K562 (cell line): ENCODE data around the gene HMCN1. TPM values are rescaled to one million over a fixed set of nuclear protein-coding genes. Genes with fewer than 3 reads are reported as not detected.

ENCODE experiments used
- NFIC ChIP-seq: fragments of 450-650 bp; IDR thresholded peaks from 2 replicates; pipeline ENCODE4 v1.6.1; 2017; ENCODE audit warnings: mild to moderate bottlenecking, inconsistent platforms
- PCBP1 ChIP-seq: fragments of 200-400 bp; formaldehyde crosslinking; IDR thresholded peaks from 2 replicates; pipeline ENCODE4 v1.6.1; 2018; ENCODE audit warnings: mild to moderate bottlenecking, low read depth, low read length; ENCODE audit not compliant: poor library complexity, severe bottlenecking
- SRSF7 ChIP-seq: fragments of 200-400 bp; formaldehyde crosslinking; optimal IDR thresholded peaks from 2 replicates; pipeline ENCODE3; 2017; ENCODE audit warnings: mild to moderate bottlenecking, low read depth, low read length
- TFAM ChIP-seq: fragments of 250-450 bp; sonication (Bioruptor Pico); conservative IDR thresholded peaks from 2 replicates; pipeline ENCODE4 v1.5.0; 2021; ENCODE audit warnings: mild to moderate bottlenecking, moderate library complexity
- YY1 ChIP-seq, 3 experiments: IDR thresholded peaks; 2 replicates each; pipeline ENCODE4 v1.6.1; 2011; ENCODE audit warnings: low read length in 2 of 3, mild to moderate bottlenecking in 2 of 3, moderate library complexity in 2 of 3, borderline replicate concordance in 1 of 3, control low read depth in 1 of 3, low read depth in 1 of 3; ENCODE audit not compliant: insufficient read depth in 3 of 3, insufficient replicate concordance in 2 of 3, control insufficient read depth in 1 of 3, insufficient read length in 1 of 3; ENCODE audit errors: extremely low read depth in 1 of 3
- ZBTB5 ChIP-seq: fragments of 450-650 bp; IDR thresholded peaks from 2 replicates; pipeline ENCODE4 v1.6.1; 2017; ENCODE audit warnings: antibody characterized with exemption
- ZNF197 ChIP-seq: fragments of 200-800 bp; sonication (Bioruptor generic); IDR thresholded peaks from 2 replicates; pipeline ENCODE4 v1.6.1; 2016; ENCODE audit warnings: low read depth, missing genetic modification characterization, missing compliant biosample characterization
- ZNF311 ChIP-seq: fragments of 250-450 bp; sonication (Bioruptor Pico); IDR thresholded peaks from 2 replicates; pipeline ENCODE4 v1.4.0; 2020; ENCODE audit warnings: mild to moderate bottlenecking, moderate library complexity
- ZNF766 ChIP-seq: fragments of 200-800 bp; sonication (Bioruptor generic); conservative IDR thresholded peaks from 2 replicates; pipeline ENCODE4 v1.6.1; 2016; ENCODE audit warnings: missing genetic modification characterization, missing compliant biosample characterization
- polyA plus RNA-seq, 8 experiments: library from polyadenylated mRNA; depleted of rRNA in 4 of 8; stranded (reverse) in 5 of 8; unstranded in 3 of 8; fragments of >200 nt; fragmentation: Nextera tagmentation in 2 of 8; fragmentation: Illumina TruSeq in 1 of 8; extraction: Ambion mirVana in 2 of 8; extraction: Trizol in 1 of 8; gene quantifications; 2 replicates each; pipeline versions ENCODE4 v1.2.1 to v1.2.3, GENCODE V29; 2011 to 2014; ENCODE audit warnings: inconsistent platforms in 1 of 8, missing spikeins in 1 of 8
- total RNA-seq, 7 experiments: library from RNA; depleted of rRNA in 6 of 7; stranded (reverse); fragments of >200 nt in 6 of 7; fragmentation: Illumina TruSeq in 2 of 7; extraction: Trizol in 2 of 7; gene quantifications; 2 replicates each; pipeline versions ENCODE4 v1.2.1 to v1.2.3, GENCODE V29; 2011 to 2021; ENCODE audit warnings: low replicate concordance in 1 of 7

HMCN1 gene
- total and polyA plus RNA-seq, 9 of the 15 experiments (the other 6 are each of a cell fraction or from before 2014, with no cell fraction given), result 0.07 to 0.36 (median 0.21) TPM

GRCh38 chr1:185980891-185981290 lies 246.7 kb downstream of the HMCN1 start (continued):
- TF ChIP-seq ZBTB5 (no peak), YY1 (IDR thresholded peaks at IDR 0.05; ENCODE audit: borderline replicate concordance in 1 of 3, control insufficient read depth in 1 of 3, extremely low read depth in 1 of 3, insufficient read depth in 3 of 3, insufficient read length in 1 of 3, insufficient replicate concordance in 2 of 3, low read depth in 1 of 3, low read length in 2 of 3) (no peak), ZNF766 (CRISPR knock-in tag) (no peak), NFIC (no peak), SRSF7 (no peak), ZNF197 (CRISPR knock-in tag) (no peak), ZNF311 (CRISPR knock-in tag) (no peak), PCBP1 (no peak), TFAM (CRISPR knock-in tag) (no peak)
